OCI-LY1 (cell line): Measurements from ENCODE around the gene ORAI1.

Experiments
- H2AFZ ChIP-seq: fragments of 200-600 bp; sonication (generic), shearing (Covaris generic); 2 replicates; pipeline ENCODE4 v1.6.0; 2014; ENCODE audit warnings: antibody characterized with exemption, mild to moderate bottlenecking, low read length
- H3F3A ChIP-seq: fragments of 200-600 bp; sonication (generic), shearing (Covaris generic); 2 replicates; pipeline ENCODE4 v1.6.0; 2014; ENCODE audit warnings: mild to moderate bottlenecking, antibody characterized with exemption, low read length, moderate library complexity; ENCODE audit not compliant: insufficient read depth
- H3K27ac ChIP-seq: fragments of 200-600 bp; sonication (generic); 2 replicates; pipeline ENCODE4 v1.5.1; 2014; ENCODE audit warnings: low read length, mixed run types, mild to moderate bottlenecking, low read depth; ENCODE audit not compliant: poor library complexity, severe bottlenecking
- H3K27me3 ChIP-seq: fragments of 200-600 bp; sonication (generic); 2 replicates; pipeline ENCODE4 v1.6.0; 2014; ENCODE audit warnings: antibody characterized with exemption, mild to moderate bottlenecking, low read length, moderate library complexity; ENCODE audit not compliant: insufficient read depth
- H3K36me3 ChIP-seq: fragments of 200-600 bp; sonication (generic); 2 replicates; pipeline ENCODE4 v1.6.1; 2014; ENCODE audit warnings: mild to moderate bottlenecking, antibody characterized with exemption, low read length, moderate library complexity, mixed read lengths; ENCODE audit not compliant: insufficient read depth
- H3K4me1 ChIP-seq: fragments of 200-600 bp; sonication (generic); 2 replicates; pipeline ENCODE4 v1.5.1; 2014; ENCODE audit warnings: mild to moderate bottlenecking, low read length, moderate library complexity; ENCODE audit not compliant: insufficient read depth, severe bottlenecking
- H3K4me2 ChIP-seq: fragments of 200-600 bp; sonication (generic), shearing (Covaris generic); 2 replicates; pipeline ENCODE4 v1.6.1; 2014; ENCODE audit warnings: low read length
- H3K4me3 ChIP-seq: fragments of 200-600 bp; sonication (generic); 2 replicates; pipeline ENCODE4 v1.5.1; 2014; ENCODE audit warnings: low read length, low read depth, mild to moderate bottlenecking, mixed read lengths; ENCODE audit not compliant: poor library complexity, severe bottlenecking
- H3K79me2 ChIP-seq: fragments of 200-600 bp; shearing (Covaris generic); 2 replicates; pipeline ENCODE4 v1.6.1; 2016; ENCODE audit warnings: mixed run types, low read length, mixed read lengths; ENCODE audit not compliant: insufficient read depth
- H3K9ac ChIP-seq: fragments of 200-600 bp; sonication (generic), shearing (Covaris generic); 2 replicates; pipeline ENCODE4 v1.6.1; 2014; ENCODE audit warnings: mild to moderate bottlenecking, low read length, mixed read lengths
- H3K9me2 ChIP-seq: fragments of 200-600 bp; sonication (generic), shearing (Covaris generic); 2 replicates; pipeline ENCODE4 v1.6.1; 2014; ENCODE audit warnings: low read depth, mild to moderate bottlenecking, low read length, mixed read lengths
- H3K9me3 ChIP-seq: fragments of 200-600 bp; shearing (Covaris generic); 2 replicates; pipeline ENCODE4 v1.6.1; 2014; ENCODE audit warnings: low read length, mixed read lengths
- H4K20me1 ChIP-seq: fragments of 200-600 bp; sonication (generic), shearing (Covaris generic); 2 replicates; pipeline ENCODE4 v1.6.0; 2016; ENCODE audit warnings: mild to moderate bottlenecking, low read length; ENCODE audit not compliant: insufficient read depth
- CTCF ChIP-seq: fragments of 200-600 bp; sonication (generic), shearing (Covaris generic); IDR thresholded peaks from 2 replicates; pipeline ENCODE4 v1.5.1; 2017; ENCODE audit warnings: mild to moderate bottlenecking, antibody characterized with exemption, low read length, moderate library complexity, mixed read lengths
- EZH2 ChIP-seq: fragments of 200-600 bp; sonication (generic), shearing (Covaris generic); IDR thresholded peaks from 2 replicates; pipeline ENCODE4 v1.8.0; 2017; ENCODE audit warnings: borderline replicate concordance, mixed run types, mild to moderate bottlenecking, antibody characterized with exemption, low read length, moderate library complexity, mixed read lengths

ORAI1 gene

GRCh38 chr12:121628037-121628436, 1.7 kb downstream of the ORAI1 start:
- Histone ChIP-seq H4K20me1 (no peaks in the 10 kb centered on the region), H3K27me3 (no peaks in the 10 kb centered on the region), H3K36me3 (peaks cover 5% of the 10 kb centered on the region; the same call in 1 of the 2 replicates), H3K9me2 (no peaks in the 10 kb centered on the region), H3K4me1 (peaks cover 48% of the 10 kb centered on the region), H3K27ac (no peak overlapping the region), H3K79me2 (no peaks in the 10 kb centered on the region), H3F3A (no peaks in the 10 kb centered on the region), H3K9me3 (no peaks in the 10 kb centered on the region), H2AFZ (no peak overlapping the region), H3K4me3 (peak overlapping the region; percentile 78), H3K4me2 (peak overlapping the region; percentile 84), H3K9ac (peak overlapping the region; percentile 77; the same call in 1 of the 2 replicates)
- TF ChIP-seq EZH2 (no peak), CTCF (no peak)

GRCh38 chr12:121628536-121628935, 2.2 kb downstream of the ORAI1 start:
- peaks cover 5% of the 10 kb centered on the region; the same call in 1 of the 2 replicates for H3K36me3 ChIP-seq
- H3K79me2 ChIP-seq = no peaks in the 10 kb centered on the region
- H3K4me1 ChIP-seq = peaks cover 51% of the 10 kb centered on the region
- TF ChIP-seq EZH2 = no peak
- no peak for TF ChIP-seq CTCF
- no peaks in the 10 kb centered on the region for H3K9me2 ChIP-seq
- H4K20me1 ChIP-seq = no peaks in the 10 kb centered on the region
- no peaks in the 10 kb centered on the region for H3K9me3 ChIP-seq
- H3K4me3 ChIP-seq = peak overlapping the region; percentile 78
- no peaks in the 10 kb centered on the region for H3K27me3 ChIP-seq
- no peak overlapping the region for H3K27ac ChIP-seq
- H3F3A ChIP-seq = no peaks in the 10 kb centered on the region
- peak overlapping the region; percentile 84 for H3K4me2 ChIP-seq
- H3K9ac ChIP-seq = peak overlapping the region; percentile 77; the same call in 1 of the 2 replicates
- H2AFZ ChIP-seq = no peak overlapping the region

- H4K20me1 ChIP-seq = no peaks in the 10 kb centered on the region
- TF ChIP-seq EZH2 = no peak
- no peak for TF ChIP-seq CTCF
- no peaks in the 10 kb centered on the region for H3K79me2 ChIP-seq
- H2AFZ ChIP-seq = no peak overlapping the region
- no peaks in the 10 kb centered on the region for H3F3A ChIP-seq
- no peaks in the 10 kb centered on the region for H3K9me2 ChIP-seq
- H3K9ac ChIP-seq = no peak overlapping the region
- no peak overlapping the region for H3K27ac ChIP-seq
- H3K4me3 ChIP-seq = no peak overlapping the region
- peaks cover 5% of the 10 kb centered on the region; the same call in 1 of the 2 replicates for H3K36me3 ChIP-seq
- H3K27me3 ChIP-seq = no peaks in the 10 kb centered on the region
- peaks cover 49% of the 10 kb centered on the region for H3K4me1 ChIP-seq
- H3K4me2 ChIP-seq = no peak overlapping the region
- no peaks in the 10 kb centered on the region for H3K9me3 ChIP-seq
These were observed 4.5 kb downstream of the ORAI1 start for GRCh38 chr12:121630791-121631355.
